HG03095 (cell line): ENCODE measurements around the gene ATP6AP1.

ENCODE experiments used
- ATAC-seq: cut with Tn5 transposase; IDR thresholded peaks from one replicate; pipeline ENCODE4 v1.9.1; 2021; ENCODE audit warnings: moderate library complexity; ENCODE audit not compliant: unreplicated experiment

Gene ATP6AP1

GRCh38 chrX:154486052-154486395 lies 57.5 kb downstream of the ATP6AP1 start:
- ATAC-seq, result no peak
